NCI-H526 treated with DMSO at 0.1 percent for 48 hours (cell line): ENCODE results near the gene FBXW11.

Experiments used
- DNase-seq: peaks from one replicate; lab custom pipeline; 2025; lab: John Stamatoyannopoulos, UW

FBXW11 gene

GRCh38 chr5:172015346-172015745 is 8.9 kb upstream of the FBXW11 start:
- DNase-seq = no peak

- DNase-seq = no peak
These were observed 3.8 kb upstream of the FBXW11 start for GRCh38 chr5:172010278-172010677.

GRCh38 chr5:172009536-172010270 is 3.3 kb upstream of the FBXW11 start:
- no peak for DNase-seq

- DNase-seq = no peak
These were observed 2.3 kb upstream of the FBXW11 start for GRCh38 chr5:172008689-172009141.

- no peak for DNase-seq
These were observed 1.6 kb upstream of the FBXW11 start for GRCh38 chr5:172008111-172008455.

GRCh38 chr5:172007175-172008110 is 1.0 kb upstream of the FBXW11 start:
- DNase-seq = no peak

- no peak for DNase-seq
These were observed 624 bp downstream of the FBXW11 start for GRCh38 chr5:172005708-172006320.

GRCh38 chr5:172004824-172005237 is 1.6 kb downstream of the FBXW11 start:
- no peak for DNase-seq

GRCh38 chr5:172003746-172004145 is 2.7 kb downstream of the FBXW11 start:
- no peak for DNase-seq

- no peak for DNase-seq
These were observed 3.5 kb downstream of the FBXW11 start for GRCh38 chr5:172002840-172003512.

GRCh38 chr5:172002310-172002709 is 4.1 kb downstream of the FBXW11 start:
- DNase-seq = no peak

- DNase-seq = no peak
These were observed 6.6 kb downstream of the FBXW11 start for GRCh38 chr5:171999877-172000276.

GRCh38 chr5:171999100-171999499 is 7.3 kb downstream of the FBXW11 start:
- DNase-seq = no peak

GRCh38 chr5:171997011-171997410 is 9.4 kb downstream of the FBXW11 start:
- no peak for DNase-seq

- DNase-seq = no peak
These were observed 13.6 kb downstream of the FBXW11 start for GRCh38 chr5:171992813-171993212.

GRCh38 chr5:171992305-171992704 is 14.1 kb downstream of the FBXW11 start:
- DNase-seq = no peak

- no peak for DNase-seq
These were observed 15.8 kb downstream of the FBXW11 start for GRCh38 chr5:171990713-171991015.

- DNase-seq = no peak
These were observed 16.3 kb downstream of the FBXW11 start for GRCh38 chr5:171989946-171990712.

GRCh38 chr5:171989276-171989675 is 17.2 kb downstream of the FBXW11 start:
- no peak for DNase-seq

GRCh38 chr5:171986772-171987171 is 19.7 kb downstream of the FBXW11 start:
- no peak for DNase-seq

GRCh38 chr5:171984748-171985419 is 21.6 kb downstream of the FBXW11 start:
- no peak for DNase-seq
